ENCODE results near the gene MEG3. TPM values are rescaled to one million over a fixed set of nuclear protein-coding genes. Genes with fewer than 3 reads are reported as not detected.
"Not testable (repeated sequence)": the region's sequence is repeated elsewhere in the genome, so short reads cannot be mapped to it uniquely, and the experiment has no call there.

The MEG3 gene
- total RNA-seq, 1 experiment from 2014 or later: 62.4 TPM

DNA sequence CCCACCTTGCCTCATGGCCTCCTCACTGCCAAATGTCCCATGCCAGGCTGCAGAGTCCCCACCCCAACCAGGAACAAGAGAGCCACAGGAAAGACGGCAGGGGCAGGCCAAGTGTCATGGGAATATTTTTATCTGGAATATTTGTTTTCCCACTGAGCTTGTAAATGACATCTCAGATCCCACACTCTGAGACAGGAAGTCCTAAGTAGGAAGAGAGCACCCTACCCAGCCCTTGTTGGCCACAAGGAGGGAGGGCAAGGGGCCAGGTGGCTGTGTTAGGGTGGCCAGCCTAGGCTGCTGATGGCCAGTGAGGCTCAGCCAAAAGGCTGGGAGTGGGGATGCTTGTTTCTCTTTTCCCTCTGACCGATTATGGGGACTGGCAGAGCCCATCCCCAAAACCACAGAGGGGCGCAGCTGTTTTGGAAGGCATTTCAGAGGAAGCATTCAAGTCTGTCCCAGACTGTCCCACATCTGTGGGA, 7.7 kb upstream of the MEG3 start:
- Histone ChIP-seq H3K27me3 (ENCODE audit: control insufficient read depth, insufficient read depth, low read length) (no peaks in the 10 kb centered on the region), H3K4me3 (ENCODE audit: low read depth in 2 of 2, low read length in 2 of 2) (no peak overlapping the region), H3K27ac (ENCODE audit: low read length) (no peak overlapping the region), H3K36me3 (ENCODE audit: control insufficient read depth, insufficient read depth, low read length) (no peaks in the 10 kb centered on the region), H3K4me1 (ENCODE audit: control insufficient read depth, insufficient read depth, low read length) (no peaks in the 10 kb centered on the region), H3K9me3 (ENCODE audit: control insufficient read depth, insufficient read depth, low read depth, low read length) (no peaks in the 10 kb centered on the region)
- in situ Hi-C loops (cut with HindIII; ENCODE audit: low pct_unique_long_range_greater_than_20kb, low sequenced_read_pairs): no loop called here
- BruUV-seq (replicated peaks): no TSS peak
- no peak for ATAC-seq
- intact Hi-C loops (cut with micrococcal nuclease; ENCODE audit: unreplicated experiment): no loop called here
- POLR2A ChIA-PET: interaction anchor here (0.5 kb wide), 1 partner anchor 438 kb away, joined by 3 read pairs; no protein-coding TSS in a partner anchor
- CTCF ChIA-PET: no interaction called here
- DNase-seq (ENCODE audit: low read depth, low spot score): no peak
- TF ChIP-seq POLR2AphosphoS5 (IDR thresholded peaks at IDR 0.05; ENCODE audit: low read depth, low read length) (no peak), TCF7L2 (IDR thresholded peaks at IDR 0.05; ENCODE audit: low read depth, low read length) (no peak)
- TF ChIP-seq, protein P1, sequence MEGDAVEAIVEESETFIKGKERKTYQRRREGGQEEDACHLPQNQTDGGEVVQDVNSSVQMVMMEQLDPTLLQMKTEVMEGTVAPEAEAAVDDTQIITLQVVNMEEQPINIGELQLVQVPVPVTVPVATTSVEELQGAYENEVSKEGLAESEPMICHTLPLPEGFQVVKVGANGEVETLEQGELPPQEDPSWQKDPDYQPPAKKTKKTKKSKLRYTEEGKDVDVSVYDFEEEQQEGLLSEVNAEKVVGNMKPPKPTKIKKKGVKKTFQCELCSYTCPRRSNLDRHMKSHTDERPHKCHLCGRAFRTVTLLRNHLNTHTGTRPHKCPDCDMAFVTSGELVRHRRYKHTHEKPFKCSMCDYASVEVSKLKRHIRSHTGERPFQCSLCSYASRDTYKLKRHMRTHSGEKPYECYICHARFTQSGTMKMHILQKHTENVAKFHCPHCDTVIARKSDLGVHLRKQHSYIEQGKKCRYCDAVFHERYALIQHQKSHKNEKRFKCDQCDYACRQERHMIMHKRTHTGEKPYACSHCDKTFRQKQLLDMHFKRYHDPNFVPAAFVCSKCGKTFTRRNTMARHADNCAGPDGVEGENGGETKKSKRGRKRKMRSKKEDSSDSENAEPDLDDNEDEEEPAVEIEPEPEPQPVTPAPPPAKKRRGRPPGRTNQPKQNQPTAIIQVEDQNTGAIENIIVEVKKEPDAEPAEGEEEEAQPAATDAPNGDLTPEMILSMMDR (IDR thresholded peaks at IDR 0.05): no peak
- TF ChIP-seq, protein P2, sequence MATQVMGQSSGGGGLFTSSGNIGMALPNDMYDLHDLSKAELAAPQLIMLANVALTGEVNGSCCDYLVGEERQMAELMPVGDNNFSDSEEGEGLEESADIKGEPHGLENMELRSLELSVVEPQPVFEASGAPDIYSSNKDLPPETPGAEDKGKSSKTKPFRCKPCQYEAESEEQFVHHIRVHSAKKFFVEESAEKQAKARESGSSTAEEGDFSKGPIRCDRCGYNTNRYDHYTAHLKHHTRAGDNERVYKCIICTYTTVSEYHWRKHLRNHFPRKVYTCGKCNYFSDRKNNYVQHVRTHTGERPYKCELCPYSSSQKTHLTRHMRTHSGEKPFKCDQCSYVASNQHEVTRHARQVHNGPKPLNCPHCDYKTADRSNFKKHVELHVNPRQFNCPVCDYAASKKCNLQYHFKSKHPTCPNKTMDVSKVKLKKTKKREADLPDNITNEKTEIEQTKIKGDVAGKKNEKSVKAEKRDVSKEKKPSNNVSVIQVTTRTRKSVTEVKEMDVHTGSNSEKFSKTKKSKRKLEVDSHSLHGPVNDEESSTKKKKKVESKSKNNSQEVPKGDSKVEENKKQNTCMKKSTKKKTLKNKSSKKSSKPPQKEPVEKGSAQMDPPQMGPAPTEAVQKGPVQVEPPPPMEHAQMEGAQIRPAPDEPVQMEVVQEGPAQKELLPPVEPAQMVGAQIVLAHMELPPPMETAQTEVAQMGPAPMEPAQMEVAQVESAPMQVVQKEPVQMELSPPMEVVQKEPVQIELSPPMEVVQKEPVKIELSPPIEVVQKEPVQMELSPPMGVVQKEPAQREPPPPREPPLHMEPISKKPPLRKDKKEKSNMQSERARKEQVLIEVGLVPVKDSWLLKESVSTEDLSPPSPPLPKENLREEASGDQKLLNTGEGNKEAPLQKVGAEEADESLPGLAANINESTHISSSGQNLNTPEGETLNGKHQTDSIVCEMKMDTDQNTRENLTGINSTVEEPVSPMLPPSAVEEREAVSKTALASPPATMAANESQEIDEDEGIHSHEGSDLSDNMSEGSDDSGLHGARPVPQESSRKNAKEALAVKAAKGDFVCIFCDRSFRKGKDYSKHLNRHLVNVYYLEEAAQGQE (IDR thresholded peaks at IDR 0.05; ENCODE audit: insufficient read depth in 1 of 2, low read depth in 2 of 2, low read length in 1 of 2): no peak

DNA sequence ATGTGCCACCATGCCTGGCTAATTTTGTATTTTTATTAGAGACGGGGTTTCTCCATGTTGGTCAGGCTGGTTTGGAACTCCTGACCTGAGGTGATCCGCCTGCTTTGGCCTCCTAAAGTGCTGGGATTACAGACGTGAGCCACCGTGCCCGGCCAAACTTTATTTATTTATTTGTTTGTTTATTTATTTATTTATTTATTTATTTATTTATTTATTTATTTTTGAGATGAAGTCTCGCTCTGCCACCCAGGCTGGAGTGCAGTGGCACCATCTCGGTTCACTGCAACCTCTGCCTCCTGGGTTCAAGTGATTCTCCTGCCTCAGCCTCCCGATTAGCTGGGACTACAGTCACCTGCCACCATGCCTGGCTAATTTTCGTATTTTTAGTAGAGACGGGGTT, 7.0 kb upstream of the MEG3 start:
- H3K4me3 ChIP-seq (ENCODE audit: low read depth in 2 of 2, low read length in 2 of 2); DNase-seq (ENCODE audit: low read depth, low spot score); H3K27ac ChIP-seq (ENCODE audit: low read length); H3K4me1 ChIP-seq (ENCODE audit: control insufficient read depth, insufficient read depth, low read length); CTCF ChIA-PET; H3K36me3 ChIP-seq (ENCODE audit: control insufficient read depth, insufficient read depth, low read length); ATAC-seq; intact Hi-C loops (cut with micrococcal nuclease; ENCODE audit: unreplicated experiment); POLR2A ChIA-PET; BruUV-seq (replicated peaks); H3K27me3 ChIP-seq (ENCODE audit: control insufficient read depth, insufficient read depth, low read length); H3K9me3 ChIP-seq (ENCODE audit: control insufficient read depth, insufficient read depth, low read depth, low read length); in situ Hi-C loops (cut with HindIII; ENCODE audit: low pct_unique_long_range_greater_than_20kb, low sequenced_read_pairs): not testable (repeated sequence)

DNA sequence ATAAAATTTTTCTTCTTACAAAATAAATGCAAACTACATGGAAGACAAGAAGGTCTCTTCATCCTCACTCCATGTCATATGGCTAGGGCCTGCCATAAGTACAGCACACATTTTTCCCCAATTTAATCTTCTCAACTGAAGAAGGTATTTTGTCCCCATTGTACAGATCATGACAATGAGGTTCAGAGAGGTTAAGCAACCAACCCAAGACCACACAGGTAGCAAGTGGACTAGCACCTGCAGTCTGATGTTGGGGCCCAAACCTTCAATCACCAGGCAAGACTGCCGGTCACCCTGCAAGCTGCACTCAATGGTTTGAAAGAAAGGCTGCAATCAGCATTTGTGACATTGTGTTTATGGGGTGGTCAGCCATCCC, 6.5 kb upstream of the MEG3 start:
- Histone ChIP-seq H3K27ac (ENCODE audit: low read length) (no peak overlapping the region), H3K4me1 (ENCODE audit: control insufficient read depth, insufficient read depth, low read length) (no peaks in the 10 kb centered on the region), H3K36me3 (ENCODE audit: control insufficient read depth, insufficient read depth, low read length) (no peaks in the 10 kb centered on the region), H3K27me3 (ENCODE audit: control insufficient read depth, insufficient read depth, low read length) (no peaks in the 10 kb centered on the region), H3K4me3 (ENCODE audit: low read depth in 2 of 2, low read length in 2 of 2) (no peak overlapping the region), H3K9me3 (ENCODE audit: control insufficient read depth, insufficient read depth, low read depth, low read length) (no peaks in the 10 kb centered on the region)
- no peak for DNase-seq (ENCODE audit: low read depth, low spot score)
- TF ChIP-seq TCF7L2 (IDR thresholded peaks at IDR 0.05; ENCODE audit: low read depth, low read length) (no peak), SIN3A (IDR thresholded peaks at IDR 0.05; ENCODE audit: borderline replicate concordance, insufficient read depth, low read depth, low read length) (no peak), POLR2AphosphoS5 (IDR thresholded peaks at IDR 0.05; ENCODE audit: low read depth, low read length) (no peak)
- TF ChIP-seq, protein P2 (IDR thresholded peaks at IDR 0.05; ENCODE audit: insufficient read depth in 1 of 2, low read depth in 2 of 2, low read length in 1 of 2): no peak
- TF ChIP-seq, protein P1 (IDR thresholded peaks at IDR 0.05): no peak
- in situ Hi-C loops (cut with HindIII; ENCODE audit: low pct_unique_long_range_greater_than_20kb, low sequenced_read_pairs) (no loop called here), intact Hi-C loops (cut with micrococcal nuclease; ENCODE audit: unreplicated experiment) (no loop called here)
- POLR2A ChIA-PET: no interaction called here
- no TSS peak for BruUV-seq (replicated peaks)
- ATAC-seq: no peak
- CTCF ChIA-PET: no interaction called here

All from Panc1 (cell line).